Measurements from ENCODE around the gene IL13RA1.

DNA sequence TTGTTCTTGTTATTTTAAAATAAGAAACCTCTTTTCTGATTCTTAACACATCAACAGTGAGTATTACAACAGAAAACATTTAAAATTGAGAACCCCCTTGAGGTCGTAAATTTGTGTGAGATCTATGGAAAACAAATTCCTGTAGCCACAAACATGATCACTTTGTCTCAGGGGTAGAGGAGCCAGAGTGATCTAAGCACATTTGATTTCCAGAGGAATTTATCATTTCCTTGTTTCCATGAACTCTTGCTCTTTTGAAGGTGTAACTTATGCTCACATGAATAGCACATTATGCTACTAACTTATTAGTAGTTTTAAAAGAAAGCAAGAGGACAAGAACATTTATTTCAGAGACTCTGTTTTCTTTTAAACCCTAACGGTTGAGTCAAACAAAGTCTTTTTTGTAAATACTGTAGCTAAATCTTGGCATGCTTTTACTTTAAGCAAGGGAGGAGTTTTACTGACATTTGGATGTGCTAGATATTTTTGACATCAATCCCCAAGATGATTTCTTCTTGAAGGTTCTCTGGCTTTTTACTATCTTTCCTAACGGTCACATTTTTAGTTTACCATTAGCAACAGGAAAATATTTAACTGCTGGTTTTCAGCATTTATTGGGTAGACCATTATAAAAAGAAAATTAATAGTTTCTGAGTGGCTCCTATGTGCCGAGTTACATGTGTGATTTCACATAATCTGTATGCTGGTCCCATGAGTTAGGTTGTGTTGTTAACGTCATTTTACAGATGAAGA, 68.3 kb downstream of the IL13RA1 start:
- TF ChIP-seq EP300 (IDR thresholded peaks at IDR 0.05) = no peak
- TF ChIP-seq, protein P1, sequence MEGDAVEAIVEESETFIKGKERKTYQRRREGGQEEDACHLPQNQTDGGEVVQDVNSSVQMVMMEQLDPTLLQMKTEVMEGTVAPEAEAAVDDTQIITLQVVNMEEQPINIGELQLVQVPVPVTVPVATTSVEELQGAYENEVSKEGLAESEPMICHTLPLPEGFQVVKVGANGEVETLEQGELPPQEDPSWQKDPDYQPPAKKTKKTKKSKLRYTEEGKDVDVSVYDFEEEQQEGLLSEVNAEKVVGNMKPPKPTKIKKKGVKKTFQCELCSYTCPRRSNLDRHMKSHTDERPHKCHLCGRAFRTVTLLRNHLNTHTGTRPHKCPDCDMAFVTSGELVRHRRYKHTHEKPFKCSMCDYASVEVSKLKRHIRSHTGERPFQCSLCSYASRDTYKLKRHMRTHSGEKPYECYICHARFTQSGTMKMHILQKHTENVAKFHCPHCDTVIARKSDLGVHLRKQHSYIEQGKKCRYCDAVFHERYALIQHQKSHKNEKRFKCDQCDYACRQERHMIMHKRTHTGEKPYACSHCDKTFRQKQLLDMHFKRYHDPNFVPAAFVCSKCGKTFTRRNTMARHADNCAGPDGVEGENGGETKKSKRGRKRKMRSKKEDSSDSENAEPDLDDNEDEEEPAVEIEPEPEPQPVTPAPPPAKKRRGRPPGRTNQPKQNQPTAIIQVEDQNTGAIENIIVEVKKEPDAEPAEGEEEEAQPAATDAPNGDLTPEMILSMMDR (IDR thresholded peaks at IDR 0.05) = no peak
- TF ChIP-seq POLR2A (IDR thresholded peaks at IDR 0.05) = no peak
- no peak for TF ChIP-seq POLR2AphosphoS5 (IDR thresholded peaks at IDR 0.05)

Data from stomach (tissue), 4 donors.